Neuronal stem cell (in vitro differentiated cells): ENCODE results near the gene F7.

Experiments
- DNase-seq: peaks from one replicate; pipeline ENCODE4 v3.0.0-alpha.2; 2013; ENCODE audit warnings: low spot score
- H2AFZ ChIP-seq: one replicate; pipeline ENCODE4 v1.6.1; 2013; ENCODE audit warnings: mild to moderate bottlenecking, low read length, inconsistent platforms
- H2AK5ac ChIP-seq: 2 replicates; pipeline ENCODE4 v1.6.1; 2013; ENCODE audit warnings: low read depth, mild to moderate bottlenecking, inconsistent platforms, low read length, moderate library complexity, mixed read lengths
- H2BK120ac ChIP-seq: 2 replicates; pipeline ENCODE4 v1.6.1; 2013; ENCODE audit warnings: low read depth, mild to moderate bottlenecking, inconsistent platforms, low read length, moderate library complexity, mixed read lengths
- H2BK12ac ChIP-seq: one replicate; pipeline ENCODE4 v1.6.1; 2013; ENCODE audit warnings: low read length, inconsistent platforms
- H2BK15ac ChIP-seq: 2 replicates; pipeline ENCODE4 v1.6.1; 2013; ENCODE audit warnings: mild to moderate bottlenecking, low read length, inconsistent platforms, mixed read lengths
- H2BK5ac ChIP-seq: one replicate; pipeline ENCODE4 v1.6.1; 2013; ENCODE audit warnings: inconsistent platforms, mild to moderate bottlenecking, low read length, moderate library complexity
- H3K14ac ChIP-seq: one replicate; pipeline ENCODE4 v1.6.1; 2013; ENCODE audit warnings: low read length, inconsistent platforms
- H3K18ac ChIP-seq: 2 replicates; pipeline ENCODE4 v1.6.1; 2013; ENCODE audit warnings: low read length, inconsistent platforms
- H3K23ac ChIP-seq: 2 replicates; pipeline ENCODE4 v1.6.1; 2013; ENCODE audit warnings: low read depth, mild to moderate bottlenecking, mixed read lengths, low read length, inconsistent platforms; ENCODE audit not compliant: poor library complexity
- H3K27ac ChIP-seq: replicated peaks from 3 replicates; pipeline ENCODE4 v1.5.1; 2013; ENCODE audit warnings: low read length, inconsistent platforms
- H3K27me3 ChIP-seq, 3 experiments: 2 replicates each; pipeline ENCODE4 v1.6.1; 2013; ENCODE audit warnings: low read length in 3 of 3, mild to moderate bottlenecking in 2 of 3, inconsistent platforms in 1 of 3, low read depth in 1 of 3, mixed read lengths in 1 of 3, moderate library complexity in 1 of 3; ENCODE audit not compliant: control insufficient read depth in 3 of 3, insufficient read depth in 3 of 3
- H3K36me3 ChIP-seq, 2 donors: replicated peaks in 1 of 2; 2 replicates each; pipeline ENCODE4 v1.6.1; 2013; ENCODE audit warnings: low read length in 2 of 2; ENCODE audit not compliant: control insufficient read depth in 2 of 2, insufficient read depth in 2 of 2
- H3K4ac ChIP-seq: 2 replicates; pipeline ENCODE4 v1.6.1; 2013; ENCODE audit warnings: inconsistent platforms, mild to moderate bottlenecking, low read length, moderate library complexity
- H3K4me1 ChIP-seq, 2 donors: 1 replicate in 1 of 2; 2 replicates in 1 of 2; pipeline ENCODE4 v1.6.1; 2013; ENCODE audit warnings: low read length in 2 of 2, low read depth in 1 of 2; ENCODE audit not compliant: control insufficient read depth in 2 of 2, insufficient read depth in 1 of 2
- H3K4me2 ChIP-seq: one replicate; pipeline ENCODE4 v1.6.1; 2013; ENCODE audit warnings: mild to moderate bottlenecking, low read length, inconsistent platforms; ENCODE audit not compliant: insufficient read depth, poor library complexity, severe bottlenecking
- H3K4me3 ChIP-seq, 2 donors: 2 replicates each; pipeline ENCODE4 v1.5.1; 2013; ENCODE audit warnings: low read length in 2 of 2, mild to moderate bottlenecking in 2 of 2, inconsistent platforms in 1 of 2, moderate library complexity in 1 of 2
- H3K79me1 ChIP-seq: one replicate; pipeline ENCODE4 v1.6.1; 2013; ENCODE audit warnings: low read depth, mild to moderate bottlenecking, inconsistent platforms, low read length, moderate library complexity
- H3K9ac ChIP-seq: one replicate; pipeline ENCODE4 v1.6.1; 2013; ENCODE audit warnings: mild to moderate bottlenecking, low read depth, low read length, inconsistent platforms; ENCODE audit not compliant: poor library complexity
- H3K9me3 ChIP-seq, 2 donors: replicated peaks in 1 of 2; 2 replicates each; pipeline versions ENCODE3 to v1.6.1; 2013; ENCODE audit warnings: low read length in 2 of 2, mild to moderate bottlenecking in 2 of 2, inconsistent platforms in 1 of 2, low read depth in 1 of 2, mixed read lengths in 1 of 2, moderate library complexity in 1 of 2; ENCODE audit not compliant: control insufficient read depth in 2 of 2, insufficient read depth in 1 of 2
- H4K8ac ChIP-seq: one replicate; pipeline ENCODE4 v1.6.1; 2013; ENCODE audit warnings: low read depth, mild to moderate bottlenecking, inconsistent platforms, low read length, moderate library complexity
- H4K91ac ChIP-seq: one replicate; pipeline ENCODE4 v1.6.1; 2013; ENCODE audit warnings: low read length, low read depth, mild to moderate bottlenecking, inconsistent platforms; ENCODE audit not compliant: poor library complexity
- WGBS, 2 donors: extraction: QIAGEN DNeasy Blood & Tissue Kit; methylation state at CpG; one replicate each; pipeline ENCODE4 v1.1.7; 2013; ENCODE audit warnings: missing lambda C conversion rate in 2 of 2, mixed read lengths in 1 of 2; ENCODE audit not compliant: insufficient read length in 2 of 2, insufficient replicate concordance in 1 of 2; ENCODE audit errors: extremely low coverage in 2 of 2; 5-methylcytosine and 5-hydroxymethylcytosine counted together

Gene F7

GRCh38 chr13:113120300-113121182 lies 14.9 kb downstream of the F7 start:
- H2BK120ac ChIP-seq: no peak overlapping the region
- no peak overlapping the region for H3K4me2 ChIP-seq
- H3K9me3 ChIP-seq: peaks cover 0 to 4% of the 10 kb centered on the region in 2 donors
- H3K9ac ChIP-seq: no peak overlapping the region
- no CpG with 5 or more reads among the region's 19 CpGs for WGBS, 2 donors
- no peak overlapping the region for H2BK12ac ChIP-seq
- H2BK15ac ChIP-seq: peak overlapping the region; percentile 20
- H3K23ac ChIP-seq: no peak overlapping the region
- H3K36me3 ChIP-seq: peaks cover 0 to 2% of the 10 kb centered on the region in 2 donors
- no peak overlapping the region for H4K8ac ChIP-seq
- no peak overlapping the region for H2BK5ac ChIP-seq
- peaks cover 0 to 6% (median 0%) of the 10 kb centered on the region in 3 experiments for H3K27me3 ChIP-seq
- H3K18ac ChIP-seq: peak overlapping the region; percentile 54
- no peak overlapping the region for H4K91ac ChIP-seq
- no peak for DNase-seq
- no peak overlapping the region for H3K14ac ChIP-seq
- no peak overlapping the region for H3K27ac ChIP-seq
- H3K4ac ChIP-seq: no peak overlapping the region
- no peak overlapping the region for H3K4me3 ChIP-seq
- H3K79me1 ChIP-seq: no peaks in the 10 kb centered on the region
- peaks cover 10 to 11% of the 10 kb centered on the region in 2 donors for H3K4me1 ChIP-seq
- H2AK5ac ChIP-seq: peak overlapping the region; percentile 54
- no peak overlapping the region for H2AFZ ChIP-seq

- Histone ChIP-seq H2BK12ac (peak overlapping the region; percentile 87), H3K4me3 (peak overlapping the region in 1 of 2 donors; percentile 54), H2AFZ (no peak overlapping the region), H2BK15ac (peak overlapping the region; percentile 35), H3K4me1 (peaks cover 10 to 11% of the 10 kb centered on the region in 2 donors), H4K8ac (no peak overlapping the region), H2AK5ac (peak overlapping the region; percentile 54), H3K79me1 (no peaks in the 10 kb centered on the region), H2BK5ac (no peak overlapping the region), H2BK120ac (peak overlapping the region; percentile 7), H3K4ac (peak overlapping the region; percentile 28), H3K23ac (peak overlapping the region; percentile 27), H3K27me3 (peaks cover 0 to 8% (median 0%) of the 10 kb centered on the region in 3 experiments), H3K4me2 (no peak overlapping the region), H3K36me3 (peaks cover 0 to 2% of the 10 kb centered on the region in 2 donors), H3K9ac (peak overlapping the region; percentile 31), H3K14ac (peak overlapping the region; percentile 82), H4K91ac (no peak overlapping the region), H3K18ac (peak overlapping the region; percentile 16), H3K9me3 (peaks cover 0 to 4% of the 10 kb centered on the region in 2 donors), H3K27ac (no peak overlapping the region)
- no peak for DNase-seq
- no CpG with 5 or more reads among the region's 24 CpGs for WGBS, 2 donors
Measured at GRCh38 chr13:113121183-113121927, 15.8 kb downstream of the F7 start.

GRCh38 chr13:113121928-113122471 lies 16.4 kb downstream of the F7 start:
- Histone ChIP-seq H4K8ac (no peak overlapping the region), H3K4me3 (peak overlapping the region in 1 of 2 donors; percentile 54), H3K27me3 (peaks cover 0 to 9% (median 0%) of the 10 kb centered on the region in 3 experiments), H3K23ac (peak overlapping the region; percentile 8), H2BK120ac (peak overlapping the region; percentile 7), H3K9me3 (peaks cover 0 to 4% of the 10 kb centered on the region in 2 donors), H3K36me3 (peaks cover 0 to 2% of the 10 kb centered on the region in 2 donors), H3K9ac (no peak overlapping the region), H3K18ac (no peak overlapping the region), H3K14ac (peak overlapping the region; percentile 82), H2AK5ac (peak overlapping the region; percentile 83), H3K27ac (no peak overlapping the region), H4K91ac (no peak overlapping the region), H3K4ac (peak overlapping the region; percentile 79), H3K4me2 (no peak overlapping the region), H3K79me1 (no peaks in the 10 kb centered on the region), H2BK12ac (peak overlapping the region; percentile 87), H2BK15ac (peak overlapping the region; percentile 35), H2AFZ (peak overlapping the region; percentile 81), H2BK5ac (no peak overlapping the region), H3K4me1 (peaks cover 10 to 11% of the 10 kb centered on the region in 2 donors)
- DNase-seq: no peak
- WGBS, 2 donors: no CpG with 5 or more reads among the region's 16 CpGs
